GM19395 (cell line): Measurements from ENCODE around the gene RECK.

Experiments used
- ATAC-seq: cut with Tn5 transposase; IDR thresholded peaks from one replicate; pipeline ENCODE4 v1.9.1; 2021; ENCODE audit warnings: mild to moderate bottlenecking, moderate library complexity; ENCODE audit not compliant: unreplicated experiment

The RECK gene

DNA sequence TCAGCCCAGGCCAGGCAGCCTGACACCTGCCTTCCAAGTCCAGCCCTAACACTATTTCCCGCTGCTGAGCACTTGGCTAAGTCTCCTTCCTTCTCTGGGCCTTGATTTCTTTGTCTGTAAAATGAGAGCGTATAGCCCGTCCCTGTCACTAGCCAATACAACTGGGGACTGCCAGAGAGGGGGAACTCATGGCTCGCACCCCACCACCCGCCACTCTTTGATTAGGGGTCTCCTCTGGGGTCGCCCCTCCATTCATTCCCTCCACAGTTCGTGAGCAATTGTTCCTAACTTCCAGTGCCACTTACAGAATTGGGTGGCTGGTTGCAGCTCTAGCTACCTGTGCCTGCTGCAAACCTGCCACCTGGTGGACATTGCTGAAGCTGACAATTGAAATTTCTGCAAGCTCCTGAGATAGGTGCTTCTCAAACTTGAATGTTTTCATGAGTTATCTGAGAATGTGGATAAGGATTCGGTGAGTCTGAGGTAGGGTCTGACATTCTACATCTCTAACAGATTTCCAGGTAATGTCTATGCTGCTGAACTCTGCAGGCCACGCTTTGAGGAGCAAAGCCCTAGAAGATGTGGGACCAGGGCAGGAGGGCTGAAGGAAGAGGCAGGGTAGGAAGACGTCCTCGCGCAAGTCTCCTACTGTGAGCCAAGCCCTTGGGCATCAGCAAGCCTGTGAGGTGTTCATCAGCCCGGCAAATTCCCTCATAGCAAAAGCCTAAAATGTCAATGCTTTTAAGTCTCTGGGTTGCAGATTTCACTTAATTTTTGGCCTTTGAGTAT is 13.3 kb upstream of the RECK start:
- ATAC-seq: peak; percentile 63

DNA sequence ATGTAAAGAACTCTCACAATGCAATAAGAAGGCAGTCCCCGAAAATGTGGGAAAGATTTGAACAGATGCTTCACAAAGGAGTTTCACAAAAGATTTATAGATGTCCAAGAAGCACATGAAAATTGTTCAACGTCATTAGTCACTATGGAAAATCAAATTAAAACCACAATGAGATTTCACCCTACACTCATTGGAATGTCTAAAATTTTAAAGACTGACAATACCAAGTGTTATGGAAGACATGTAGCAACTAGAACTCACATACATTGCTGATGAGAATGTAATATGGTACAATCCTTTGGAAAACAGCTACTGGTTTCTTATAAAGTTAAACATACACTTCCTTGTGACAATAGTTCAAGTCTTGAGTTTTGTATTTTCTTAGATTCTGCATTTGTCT is 11.0 kb upstream of the RECK start:
- no peak for ATAC-seq

- ATAC-seq: no peak
These were observed 7.5 kb upstream of the RECK start for GRCh38 chr9:36029202-36029601.

DNA sequence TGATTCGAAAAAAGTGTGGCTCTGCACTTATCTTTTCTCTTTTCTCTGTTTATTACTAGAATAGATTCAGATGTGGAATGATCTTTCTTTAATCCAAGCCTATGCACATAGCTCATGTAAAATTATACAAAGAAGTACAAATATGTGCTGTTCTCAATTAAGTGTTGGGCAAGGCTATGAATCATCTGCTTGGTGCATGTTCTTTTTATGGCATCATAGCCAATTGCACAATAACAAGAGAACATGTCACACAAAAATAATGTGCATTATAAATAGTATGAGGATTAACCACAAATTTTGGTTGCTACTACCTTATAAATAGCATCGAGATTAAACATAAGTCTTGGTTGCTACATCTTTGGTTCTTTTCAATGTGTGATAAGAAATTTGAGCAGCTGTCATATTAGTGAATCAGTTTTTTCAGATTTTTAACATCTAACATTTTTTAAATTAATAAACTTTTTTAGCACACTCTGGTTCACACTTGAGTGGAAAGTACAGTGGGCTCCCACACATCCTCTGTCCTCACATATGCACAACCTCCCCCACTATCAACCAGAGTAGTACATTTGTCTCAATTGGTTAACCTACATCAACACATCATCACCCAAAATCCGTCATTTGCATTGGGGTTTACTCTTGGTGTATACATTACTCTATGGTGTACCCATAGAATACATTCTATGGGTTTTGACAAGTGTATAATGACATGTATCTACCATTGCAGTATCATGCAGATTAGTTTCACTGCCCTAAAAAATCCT is 6.8 kb upstream of the RECK start:
- no peak for ATAC-seq

- no peak for ATAC-seq
These were observed 5.8 kb upstream of the RECK start for GRCh38 chr9:36030871-36031270.

DNA sequence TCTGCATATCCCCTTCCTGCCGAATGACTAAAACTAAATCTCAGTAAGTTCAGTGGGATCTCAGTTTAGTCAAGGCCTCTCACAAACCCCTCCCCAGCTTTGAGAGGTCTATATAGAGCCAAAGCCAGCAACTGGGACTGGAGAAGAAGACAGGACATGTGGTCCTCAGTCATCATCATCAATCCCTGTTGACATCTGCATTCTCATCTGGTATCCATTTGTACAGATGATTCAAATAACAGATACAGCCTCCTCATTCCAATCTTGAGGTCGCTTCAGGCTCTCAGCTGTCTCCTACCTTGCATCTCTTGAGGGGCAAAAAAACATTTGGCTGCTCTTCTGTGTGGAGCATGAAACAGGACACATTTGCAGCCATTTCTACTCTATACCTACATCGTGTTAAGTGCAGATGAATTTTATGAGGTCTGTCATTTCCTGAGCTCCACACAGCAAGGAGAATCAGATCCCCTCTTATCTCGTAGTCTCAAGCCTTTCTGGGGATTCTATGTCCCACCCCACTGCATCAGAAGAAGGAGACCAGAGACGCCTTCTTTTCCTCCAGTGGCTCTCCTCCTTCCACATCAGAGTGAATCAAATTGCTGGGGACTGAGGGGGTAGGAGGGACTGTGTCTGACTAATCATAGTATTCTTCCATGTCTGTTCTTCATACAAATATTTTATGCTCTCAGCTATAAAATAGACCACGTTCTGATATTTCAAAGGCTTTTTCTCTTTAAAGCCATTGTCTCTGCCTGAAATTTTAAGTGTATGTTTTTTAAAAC is 4.7 kb upstream of the RECK start:
- no peak for ATAC-seq

GRCh38 chr9:36033788-36034187 is 2.9 kb upstream of the RECK start:
- no peak for ATAC-seq

- no peak for ATAC-seq
These were observed 2.5 kb upstream of the RECK start for GRCh38 chr9:36034234-36034633.

GRCh38 chr9:36035006-36035405 is 1.7 kb upstream of the RECK start:
- ATAC-seq: no peak

GRCh38 chr9:36036253-36036779 is 397 bp upstream of the RECK start:
- peak; percentile 36 for ATAC-seq

DNA sequence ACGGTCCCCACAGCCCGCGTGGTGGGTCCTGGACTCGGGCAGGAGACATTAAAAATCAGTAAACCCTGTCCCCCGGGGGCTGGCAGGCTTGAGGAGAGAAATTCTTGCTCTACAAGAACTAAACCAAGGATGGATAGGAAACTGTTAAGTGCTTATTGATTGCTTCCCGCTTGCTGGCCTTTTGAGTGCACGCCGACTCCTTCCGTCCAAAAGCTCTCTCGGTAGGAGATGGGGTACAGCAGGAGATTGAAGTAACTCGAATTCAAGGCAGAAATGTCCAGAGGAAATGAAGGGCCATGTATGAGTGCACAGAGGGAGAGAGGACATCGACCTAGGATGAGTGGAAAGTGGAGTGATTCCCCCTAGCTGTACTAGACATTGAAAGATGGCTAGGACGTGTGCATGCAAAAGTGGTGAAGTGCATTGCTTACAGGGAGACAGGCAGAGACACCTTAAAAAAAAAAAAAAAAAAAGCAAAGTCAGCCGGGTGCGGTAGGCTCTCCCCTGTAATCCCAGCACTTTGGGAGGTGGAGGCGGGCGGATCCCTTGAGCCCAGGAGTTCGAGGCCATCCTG is 923 bp downstream of the RECK start:
- ATAC-seq: peak; percentile 9

DNA sequence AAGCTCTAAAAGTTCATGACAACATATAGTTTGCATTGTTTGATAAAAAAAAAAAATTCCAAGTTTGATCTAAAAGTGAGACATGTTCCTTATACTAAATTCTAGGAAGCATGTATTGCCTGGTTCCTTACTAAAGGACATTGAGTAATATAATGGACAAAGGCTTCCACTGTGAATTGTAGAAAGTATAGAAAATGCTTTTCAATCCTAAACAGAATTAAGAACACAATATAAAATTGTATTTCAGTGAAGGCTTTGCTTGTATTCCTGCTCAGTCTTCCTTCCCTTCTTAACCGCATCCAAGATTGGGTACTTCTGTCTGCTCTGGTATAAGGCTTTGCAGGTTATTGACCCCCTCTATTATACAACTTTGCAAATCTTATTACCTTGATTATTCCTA is 2.4 kb downstream of the RECK start:
- ATAC-seq: no peak

DNA sequence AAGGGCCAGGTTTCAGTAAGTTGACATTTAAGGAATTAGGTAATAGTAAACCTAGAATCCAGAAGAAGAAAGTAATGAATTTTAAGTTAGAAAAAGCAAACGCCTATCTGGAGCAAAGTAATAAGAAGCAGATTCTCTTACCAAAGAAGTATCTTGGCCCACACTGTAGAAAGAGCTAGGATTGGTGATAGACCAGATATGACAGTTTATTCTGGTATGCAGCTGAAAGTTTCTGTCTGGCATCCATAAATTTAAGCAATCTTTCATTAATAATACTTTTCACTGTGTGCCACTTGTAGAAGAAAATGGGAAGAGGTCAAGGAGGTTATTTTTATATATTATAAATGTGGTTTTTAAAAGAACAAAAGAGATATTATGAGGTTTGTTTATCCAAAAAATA is 3.0 kb downstream of the RECK start:
- no peak for ATAC-seq

DNA sequence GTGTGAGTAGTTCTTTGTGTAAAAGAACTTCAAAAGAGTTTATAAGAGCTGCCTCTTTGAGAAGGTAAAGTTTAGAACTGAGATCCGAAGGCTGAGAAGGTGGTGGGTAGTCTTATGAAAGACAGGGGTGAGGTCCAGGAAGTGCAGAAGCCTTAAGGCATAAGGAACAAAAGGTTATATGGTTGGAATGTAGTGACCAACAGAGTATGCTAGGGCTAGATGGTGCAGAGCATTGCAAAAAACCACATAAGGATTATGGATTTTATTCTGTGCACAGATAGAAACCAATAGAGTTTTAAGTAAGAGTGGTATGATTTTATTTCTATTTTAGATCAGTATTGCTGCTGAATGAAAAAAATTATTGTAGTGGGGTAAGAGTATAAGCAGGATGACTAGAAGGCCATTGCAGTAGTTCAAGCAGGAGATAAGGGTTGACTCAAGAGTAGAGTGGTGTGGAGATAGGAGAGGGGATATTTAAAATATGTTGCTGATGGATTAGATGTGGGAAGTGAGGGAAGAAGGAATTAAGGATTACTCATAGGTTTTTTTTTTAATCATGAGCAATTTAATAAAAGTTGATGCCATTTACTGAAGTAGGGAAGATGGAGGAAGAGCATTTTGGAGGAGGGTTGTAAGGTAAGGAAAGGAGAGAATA is 3.7 kb downstream of the RECK start:
- no peak for ATAC-seq

DNA sequence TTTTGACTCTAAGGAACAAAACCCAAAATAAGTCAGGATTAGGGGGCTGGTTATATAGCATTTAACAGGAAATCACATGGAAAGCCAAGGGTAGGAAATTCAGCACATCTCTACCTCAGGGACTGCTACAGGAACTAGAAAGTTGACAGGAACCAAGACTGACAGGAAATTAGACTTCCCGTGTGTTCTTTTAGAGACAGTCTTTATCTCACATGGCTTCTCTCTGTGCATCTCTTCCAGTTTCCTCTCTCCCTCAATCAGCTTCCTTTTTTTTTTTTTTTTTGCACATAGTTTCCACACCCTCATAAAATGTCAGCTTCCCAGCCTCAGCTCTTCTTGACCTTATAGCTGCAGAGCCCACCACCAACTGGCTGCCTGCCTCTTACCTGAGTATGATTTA is 4.8 kb downstream of the RECK start:
- no peak for ATAC-seq

DNA sequence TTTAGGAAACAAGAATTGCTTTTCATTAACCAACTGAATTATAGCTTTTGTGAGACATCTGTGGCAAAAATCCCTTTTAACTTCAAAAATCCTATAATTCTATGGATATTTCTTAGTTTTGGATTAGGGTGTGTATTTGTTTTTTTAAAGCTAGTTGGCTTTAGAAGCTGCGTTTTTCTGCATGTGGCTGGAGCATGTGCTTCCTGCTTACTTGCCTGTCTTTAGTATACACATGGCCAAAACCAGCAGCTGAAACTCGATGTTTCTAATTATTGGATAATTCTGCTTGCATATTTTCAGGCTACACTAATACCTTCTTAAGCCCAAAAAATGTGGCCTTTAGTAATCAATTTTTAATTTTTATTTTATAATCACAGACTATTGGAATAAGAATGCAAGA is 8.9 kb downstream of the RECK start:
- ATAC-seq: no peak

GRCh38 chr9:36046923-36047322 is 10.2 kb downstream of the RECK start:
- no peak for ATAC-seq

GRCh38 chr9:36049408-36049807 is 12.7 kb downstream of the RECK start:
- ATAC-seq: no peak

GRCh38 chr9:36050476-36050875 is 13.8 kb downstream of the RECK start:
- no peak for ATAC-seq

GRCh38 chr9:36051317-36051716 is 14.6 kb downstream of the RECK start:
- ATAC-seq: no peak

GRCh38 chr9:36053971-36054370 is 17.3 kb downstream of the RECK start:
- ATAC-seq: no peak
